SK-N-SH treated with all-trans-retinoic acid at 6 μM for 48 hours (cell line): ENCODE data around the gene WNT1.

Source experiments
- OSR1 ChIP-seq: fragments of 250-450 bp; sonication (Bioruptor Pico); IDR thresholded peaks from 2 replicates; pipeline ENCODE4 v1.8.0; 2022; ENCODE audit warnings: moderate library complexity, mild to moderate bottlenecking, inconsistent platforms
- PPARA ChIP-seq: fragments of 250-450 bp; sonication (Bioruptor Pico); IDR thresholded peaks from 2 replicates; pipeline ENCODE4 v1.5.0; 2020; ENCODE audit warnings: mild to moderate bottlenecking, borderline replicate concordance
- SNAI2 ChIP-seq: fragments of 250-450 bp; sonication (Bioruptor Pico); IDR thresholded peaks from 2 replicates; pipeline ENCODE4 v1.5.0; 2020; ENCODE audit warnings: mild to moderate bottlenecking, moderate library complexity
- ZFP30 ChIP-seq: fragments of 450-650 bp; formaldehyde crosslinking; IDR thresholded peaks from 2 replicates; pipeline ENCODE4 v1.5.0; 2022; ENCODE audit warnings: mild to moderate bottlenecking, moderate library complexity
- TF ChIP-seq, protein P1 (sequence below): fragments of 250-450 bp; sonication (Bioruptor Pico); IDR thresholded peaks from 2 replicates; pipeline ENCODE4 v1.5.0; 2020; ENCODE audit warnings: mild to moderate bottlenecking, moderate library complexity
- TF ChIP-seq, protein P2 (sequence below): fragments of 250-450 bp; sonication (Bioruptor Pico); IDR thresholded peaks from 2 replicates; pipeline ENCODE4 v1.8.0; 2020; ENCODE audit warnings: mild to moderate bottlenecking, moderate library complexity, borderline replicate concordance

DNA sequence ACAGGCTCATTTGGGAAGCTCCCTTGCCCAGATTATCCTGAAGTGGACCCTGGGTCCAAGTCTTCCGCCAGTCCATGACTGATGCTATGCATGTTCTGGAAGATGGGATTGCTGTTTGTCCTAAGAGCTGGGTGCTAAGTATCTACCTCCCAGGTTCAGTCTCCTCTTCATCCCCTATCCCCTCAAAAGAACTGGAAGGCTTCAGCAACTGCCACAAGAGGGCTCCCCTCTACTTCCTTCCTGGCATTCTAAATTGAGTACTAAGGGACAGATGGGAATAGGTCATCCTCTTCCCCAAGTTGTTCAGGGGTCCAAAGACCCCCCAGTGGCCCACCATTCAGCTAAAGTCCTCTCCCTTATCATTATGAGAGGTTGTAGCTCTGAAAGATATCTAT is 43.8 kb upstream of the WNT1 start:
- TF ChIP-seq, protein P1, sequence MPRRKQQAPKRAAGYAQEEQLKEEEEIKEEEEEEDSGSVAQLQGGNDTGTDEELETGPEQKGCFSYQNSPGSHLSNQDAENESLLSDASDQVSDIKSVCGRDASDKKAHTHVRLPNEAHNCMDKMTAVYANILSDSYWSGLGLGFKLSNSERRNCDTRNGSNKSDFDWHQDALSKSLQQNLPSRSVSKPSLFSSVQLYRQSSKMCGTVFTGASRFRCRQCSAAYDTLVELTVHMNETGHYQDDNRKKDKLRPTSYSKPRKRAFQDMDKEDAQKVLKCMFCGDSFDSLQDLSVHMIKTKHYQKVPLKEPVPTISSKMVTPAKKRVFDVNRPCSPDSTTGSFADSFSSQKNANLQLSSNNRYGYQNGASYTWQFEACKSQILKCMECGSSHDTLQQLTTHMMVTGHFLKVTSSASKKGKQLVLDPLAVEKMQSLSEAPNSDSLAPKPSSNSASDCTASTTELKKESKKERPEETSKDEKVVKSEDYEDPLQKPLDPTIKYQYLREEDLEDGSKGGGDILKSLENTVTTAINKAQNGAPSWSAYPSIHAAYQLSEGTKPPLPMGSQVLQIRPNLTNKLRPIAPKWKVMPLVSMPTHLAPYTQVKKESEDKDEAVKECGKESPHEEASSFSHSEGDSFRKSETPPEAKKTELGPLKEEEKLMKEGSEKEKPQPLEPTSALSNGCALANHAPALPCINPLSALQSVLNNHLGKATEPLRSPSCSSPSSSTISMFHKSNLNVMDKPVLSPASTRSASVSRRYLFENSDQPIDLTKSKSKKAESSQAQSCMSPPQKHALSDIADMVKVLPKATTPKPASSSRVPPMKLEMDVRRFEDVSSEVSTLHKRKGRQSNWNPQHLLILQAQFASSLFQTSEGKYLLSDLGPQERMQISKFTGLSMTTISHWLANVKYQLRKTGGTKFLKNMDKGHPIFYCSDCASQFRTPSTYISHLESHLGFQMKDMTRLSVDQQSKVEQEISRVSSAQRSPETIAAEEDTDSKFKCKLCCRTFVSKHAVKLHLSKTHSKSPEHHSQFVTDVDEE (CRISPR knock-in tag) = no peak
- TF ChIP-seq OSR1 (CRISPR knock-in tag) (no peak), SNAI2 (CRISPR knock-in tag) (no peak), ZFP30 (CRISPR knock-in tag) (no peak), PPARA (CRISPR knock-in tag) (no peak)
- TF ChIP-seq, protein P2, sequence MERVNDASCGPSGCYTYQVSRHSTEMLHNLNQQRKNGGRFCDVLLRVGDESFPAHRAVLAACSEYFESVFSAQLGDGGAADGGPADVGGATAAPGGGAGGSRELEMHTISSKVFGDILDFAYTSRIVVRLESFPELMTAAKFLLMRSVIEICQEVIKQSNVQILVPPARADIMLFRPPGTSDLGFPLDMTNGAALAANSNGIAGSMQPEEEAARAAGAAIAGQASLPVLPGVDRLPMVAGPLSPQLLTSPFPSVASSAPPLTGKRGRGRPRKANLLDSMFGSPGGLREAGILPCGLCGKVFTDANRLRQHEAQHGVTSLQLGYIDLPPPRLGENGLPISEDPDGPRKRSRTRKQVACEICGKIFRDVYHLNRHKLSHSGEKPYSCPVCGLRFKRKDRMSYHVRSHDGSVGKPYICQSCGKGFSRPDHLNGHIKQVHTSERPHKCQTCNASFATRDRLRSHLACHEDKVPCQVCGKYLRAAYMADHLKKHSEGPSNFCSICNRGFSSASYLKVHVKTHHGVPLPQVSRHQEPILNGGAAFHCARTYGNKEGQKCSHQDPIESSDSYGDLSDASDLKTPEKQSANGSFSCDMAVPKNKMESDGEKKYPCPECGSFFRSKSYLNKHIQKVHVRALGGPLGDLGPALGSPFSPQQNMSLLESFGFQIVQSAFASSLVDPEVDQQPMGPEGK (CRISPR knock-in tag) = no peak
